ENCODE measurements around the gene KLRB1.
"Not testable (repeated sequence)": the region's sequence is repeated elsewhere in the genome, so short reads cannot be mapped to it uniquely, and the experiment has no call there.

- TF ChIP-seq CTCF (optimal IDR thresholded peaks at IDR 0.05 in 1 of 3, IDR thresholded peaks at IDR 0.05 in 1 of 3, conservative IDR thresholded peaks at IDR 0.05 in 1 of 3; ENCODE audit: extremely low read depth in 1 of 3, insufficient read depth in 2 of 3, low read length in 3 of 3); EZH2 (IDR thresholded peaks at IDR 0.05; ENCODE audit: low read length): not testable (repeated sequence)
Observed at GRCh38 chr12:9562841-9563453, 44.8 kb downstream of the KLRB1 start.
